Parathyroid adenoma (tissue), 2 donors: ENCODE results near the gene BMPER.
A peak's percentile ranks its signal among the peaks of the same experiment; 100 is the strongest.

Experiments used
- H2AFZ ChIP-seq: fragments of 300-600 bp; sonication (generic); one replicate; pipeline ENCODE4 v1.7.0; 2017; ENCODE audit warnings: antibody characterized with exemption, mild to moderate bottlenecking
- H3K27ac ChIP-seq: fragments of 300-600 bp; sonication (generic); one replicate; pipeline ENCODE4 v1.7.0; 2017
- H3K27me3 ChIP-seq: fragments of 300-600 bp; sonication (generic); one replicate; pipeline ENCODE4 v1.7.0; 2017; ENCODE audit warnings: low read length; ENCODE audit not compliant: control insufficient read depth, insufficient read depth
- H3K36me3 ChIP-seq: fragments of 300-600 bp; sonication (generic); one replicate; pipeline ENCODE4 v1.7.0; 2017; ENCODE audit warnings: low read length; ENCODE audit not compliant: control insufficient read depth, insufficient read depth
- H3K4me1 ChIP-seq: fragments of 300-600 bp; sonication (generic); one replicate; pipeline ENCODE4 v1.7.0; 2017; ENCODE audit warnings: control low read depth
- H3K4me2 ChIP-seq: fragments of 300-600 bp; sonication (generic); one replicate; pipeline ENCODE4 v1.7.0; 2017; ENCODE audit warnings: low read length
- H3K4me3 ChIP-seq: fragments of 300-600 bp; sonication (generic); one replicate; pipeline ENCODE4 v1.7.0; 2017; ENCODE audit warnings: low read depth, low read length
- H3K79me2 ChIP-seq: fragments of 300-600 bp; sonication (generic); one replicate; pipeline ENCODE4 v1.7.0; 2017; ENCODE audit warnings: control low read depth
- H3K9ac ChIP-seq: fragments of 300-600 bp; sonication (generic); one replicate; pipeline ENCODE4 v1.7.0; 2017; ENCODE audit warnings: mild to moderate bottlenecking
- H3K9me3 ChIP-seq: fragments of 300-600 bp; sonication (generic); one replicate; pipeline ENCODE4 v1.7.0; 2017; ENCODE audit warnings: low read length; ENCODE audit not compliant: control insufficient read depth
- TF ChIP-seq, protein P1 (sequence below): fragments of 300-600 bp; sonication (generic); IDR thresholded peaks from one replicate; pipeline ENCODE4 v1.7.0; 2017; ENCODE audit warnings: antibody characterized with exemption, mild to moderate bottlenecking
- donor health status: primary hyperparathyroidism.

BMPER gene

DNA sequence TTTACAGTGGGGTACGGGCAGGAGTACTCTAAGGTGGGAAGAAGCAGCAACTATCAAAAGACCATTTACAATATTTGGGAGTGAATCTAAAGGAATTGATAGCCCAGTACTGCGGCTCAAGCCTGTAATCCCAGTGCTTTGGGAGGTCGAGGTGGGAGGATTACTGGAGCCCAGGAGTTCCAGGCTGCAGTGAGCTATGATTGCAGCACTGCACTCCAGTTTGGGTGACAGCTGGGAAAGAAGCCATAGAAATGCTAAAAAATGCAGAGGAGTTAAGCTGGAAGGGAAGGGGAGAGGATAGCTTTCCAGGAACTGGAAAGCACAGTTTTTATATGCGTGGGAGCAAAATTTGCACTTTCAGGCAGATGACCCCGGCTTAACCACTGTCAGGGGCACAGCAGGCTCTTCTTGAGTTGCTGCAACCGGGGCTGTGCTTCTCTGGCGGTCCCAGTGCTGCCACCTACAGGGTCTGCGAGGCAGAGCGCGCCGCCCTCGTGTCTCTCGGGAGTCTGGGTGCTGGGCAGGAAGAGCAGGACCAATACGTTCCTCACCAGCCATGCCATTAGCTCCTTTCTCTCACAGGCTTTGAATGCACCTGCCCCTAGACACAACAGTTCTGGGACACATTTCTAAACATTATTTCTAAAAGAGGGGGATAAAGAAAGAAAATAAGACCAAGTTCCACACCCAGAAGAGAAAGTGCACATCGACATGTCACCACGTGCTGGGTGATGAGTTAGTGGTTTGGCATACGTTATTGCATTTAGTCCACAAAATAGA is 10.1 kb upstream of the BMPER start:
- H3K36me3 ChIP-seq, result no peaks in the 10 kb centered on the region
- no peaks in the 10 kb centered on the region for H3K9me3 ChIP-seq
- TF ChIP-seq, protein P1, sequence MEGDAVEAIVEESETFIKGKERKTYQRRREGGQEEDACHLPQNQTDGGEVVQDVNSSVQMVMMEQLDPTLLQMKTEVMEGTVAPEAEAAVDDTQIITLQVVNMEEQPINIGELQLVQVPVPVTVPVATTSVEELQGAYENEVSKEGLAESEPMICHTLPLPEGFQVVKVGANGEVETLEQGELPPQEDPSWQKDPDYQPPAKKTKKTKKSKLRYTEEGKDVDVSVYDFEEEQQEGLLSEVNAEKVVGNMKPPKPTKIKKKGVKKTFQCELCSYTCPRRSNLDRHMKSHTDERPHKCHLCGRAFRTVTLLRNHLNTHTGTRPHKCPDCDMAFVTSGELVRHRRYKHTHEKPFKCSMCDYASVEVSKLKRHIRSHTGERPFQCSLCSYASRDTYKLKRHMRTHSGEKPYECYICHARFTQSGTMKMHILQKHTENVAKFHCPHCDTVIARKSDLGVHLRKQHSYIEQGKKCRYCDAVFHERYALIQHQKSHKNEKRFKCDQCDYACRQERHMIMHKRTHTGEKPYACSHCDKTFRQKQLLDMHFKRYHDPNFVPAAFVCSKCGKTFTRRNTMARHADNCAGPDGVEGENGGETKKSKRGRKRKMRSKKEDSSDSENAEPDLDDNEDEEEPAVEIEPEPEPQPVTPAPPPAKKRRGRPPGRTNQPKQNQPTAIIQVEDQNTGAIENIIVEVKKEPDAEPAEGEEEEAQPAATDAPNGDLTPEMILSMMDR, result peak; percentile 86
- no peak overlapping the region for H3K4me3 ChIP-seq
- peak overlapping the region; percentile 10 for H2AFZ ChIP-seq
- no peak overlapping the region for H3K9ac ChIP-seq
- H3K4me1 ChIP-seq, result no peaks in the 10 kb centered on the region
- no peaks in the 10 kb centered on the region for H3K79me2 ChIP-seq
- H3K27me3 ChIP-seq, result no peaks in the 10 kb centered on the region
- no peak overlapping the region for H3K27ac ChIP-seq
- H3K4me2 ChIP-seq, result no peak overlapping the region

DNA sequence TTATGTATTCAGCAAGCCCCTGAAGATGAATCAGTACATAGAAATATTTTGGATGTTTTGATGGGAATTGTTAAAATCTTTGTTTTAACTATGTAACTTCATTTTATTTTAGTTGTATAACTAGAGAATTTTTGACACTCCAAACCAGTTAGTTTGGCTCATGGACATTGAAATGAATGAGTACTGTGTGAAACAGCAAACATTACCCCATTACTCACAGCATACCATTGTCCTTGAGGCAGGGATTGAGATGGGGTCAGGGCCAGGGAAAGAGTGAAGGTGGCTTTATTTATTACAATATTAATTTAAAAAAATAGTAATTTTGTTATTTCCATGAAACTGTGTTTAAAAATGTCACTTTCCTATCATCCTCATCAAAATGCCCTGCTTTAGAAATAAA is 4.8 kb upstream of the BMPER start:
- no peaks in the 10 kb centered on the region for H3K4me1 ChIP-seq
- H3K36me3 ChIP-seq, result no peaks in the 10 kb centered on the region

GRCh38 chr7:33901199-33901598 is 4.1 kb upstream of the BMPER start:
- Histone ChIP-seq H3K9me3 (no peaks in the 10 kb centered on the region), H2AFZ (no peak overlapping the region), H3K4me2 (no peak overlapping the region), H3K36me3 (no peaks in the 10 kb centered on the region), H3K27ac (no peak overlapping the region), H3K9ac (no peak overlapping the region), H3K27me3 (no peaks in the 10 kb centered on the region), H3K4me3 (no peak overlapping the region), H3K79me2 (no peaks in the 10 kb centered on the region), H3K4me1 (no peaks in the 10 kb centered on the region)
- TF ChIP-seq, protein P1, result no peak

More for the DNA sequence above, 4.8 kb upstream of the BMPER start:
- Histone ChIP-seq H3K4me2 (no peak overlapping the region), H3K4me3 (no peak overlapping the region), H3K79me2 (no peaks in the 10 kb centered on the region), H2AFZ (no peak overlapping the region), H3K9ac (no peak overlapping the region), H3K9me3 (no peaks in the 10 kb centered on the region), H3K27me3 (no peaks in the 10 kb centered on the region), H3K27ac (no peak overlapping the region)
- TF ChIP-seq, protein P1, result no peak

GRCh38 chr7:33901847-33902246 is 3.5 kb upstream of the BMPER start:
- Histone ChIP-seq H3K79me2 (no peaks in the 10 kb centered on the region), H3K4me2 (no peak overlapping the region), H2AFZ (no peak overlapping the region), H3K9me3 (no peaks in the 10 kb centered on the region), H3K27me3 (no peaks in the 10 kb centered on the region), H3K36me3 (no peaks in the 10 kb centered on the region), H3K9ac (no peak overlapping the region), H3K4me3 (no peak overlapping the region), H3K4me1 (no peaks in the 10 kb centered on the region), H3K27ac (no peak overlapping the region)
- TF ChIP-seq, protein P1, result no peak

- Histone ChIP-seq H3K36me3 (no peaks in the 10 kb centered on the region), H3K4me1 (no peaks in the 10 kb centered on the region), H3K9me3 (no peaks in the 10 kb centered on the region), H3K4me2 (no peak overlapping the region), H3K27me3 (no peaks in the 10 kb centered on the region), H3K79me2 (no peaks in the 10 kb centered on the region), H2AFZ (no peak overlapping the region), H3K9ac (no peak overlapping the region), H3K27ac (no peak overlapping the region), H3K4me3 (no peak overlapping the region)
- TF ChIP-seq, protein P1, result no peak
Observed at GRCh38 chr7:33902746-33903145, 2.6 kb upstream of the BMPER start.
